CD14-positive monocyte (primary cell): ENCODE data around the gene DSCAML1. TPM values are rescaled to one million over a fixed set of nuclear protein-coding genes. Genes with fewer than 3 reads are reported as not detected.

Experiments used
- DNase-seq, 3 donors: peaks; one replicate each; pipeline ENCODE4 v3.0.0-alpha.2; 2011 to 2022
- H2AFZ ChIP-seq: 2 replicates; pipeline ENCODE4 v1.6.0; 2012; ENCODE audit warnings: mild to moderate bottlenecking, low read depth, low read length, inconsistent platforms; ENCODE audit not compliant: insufficient read depth, poor library complexity, severe bottlenecking
- H3K27ac ChIP-seq, 2 donors: 1 replicate in 1 of 2; 2 replicates in 1 of 2; pipeline ENCODE4 v1.5.1; 2012 to 2013; ENCODE audit warnings: low read length in 2 of 2, control low read depth in 1 of 2, inconsistent platforms in 1 of 2, low read depth in 1 of 2, mild to moderate bottlenecking in 1 of 2
- H3K27me3 ChIP-seq, 2 donors: one replicate each; pipeline versions ENCODE4 v1.6.0 to v1.6.1; 2011 to 2013; ENCODE audit warnings: low read length in 2 of 2; ENCODE audit not compliant: control insufficient read depth in 2 of 2, insufficient read depth in 2 of 2
- H3K36me3 ChIP-seq, 2 donors: replicated peaks in 1 of 2; 1 replicate in 1 of 2; 2 replicates in 1 of 2; pipeline versions ENCODE4 v1.5.1 to v1.6.1; 2012 to 2013; ENCODE audit warnings: low read length in 2 of 2, control low read depth in 1 of 2, inconsistent platforms in 1 of 2, mild to moderate bottlenecking in 1 of 2; ENCODE audit not compliant: insufficient read depth in 2 of 2, control insufficient read depth in 1 of 2
- H3K4me1 ChIP-seq, 2 donors: 1 replicate in 1 of 2; 2 replicates in 1 of 2; pipeline versions ENCODE4 v1.5.1 to v1.6.1; 2012 to 2013; ENCODE audit warnings: low read length in 2 of 2, control low read depth in 1 of 2, inconsistent platforms in 1 of 2, mild to moderate bottlenecking in 1 of 2, moderate library complexity in 1 of 2; ENCODE audit not compliant: insufficient read depth in 2 of 2, control insufficient read depth in 1 of 2
- H3K4me2 ChIP-seq: replicated peaks from 2 replicates; pipeline ENCODE3; 2012; ENCODE audit warnings: low read length, moderate library complexity, mild to moderate bottlenecking; ENCODE audit not compliant: poor library complexity, severe bottlenecking; ENCODE audit errors: extremely low read depth
- H3K4me3 ChIP-seq, 3 experiments: fragments of 200-600 bp in 1 of 3; sonication (generic) in 1 of 3; replicated peaks in 1 of 3; 1 replicate in 2 of 3; 2 replicates in 1 of 3; pipeline ENCODE4 v1.5.1; 2011 to 2013; ENCODE audit warnings: low read length in 3 of 3, mild to moderate bottlenecking in 3 of 3, control low read depth in 2 of 3, low read depth in 2 of 3, inconsistent platforms in 1 of 3, moderate library complexity in 1 of 3
- H3K79me2 ChIP-seq: 2 replicates; pipeline ENCODE4 v1.6.0; 2012; ENCODE audit warnings: mild to moderate bottlenecking, control low read depth, inconsistent platforms, low read length, moderate library complexity; ENCODE audit not compliant: insufficient read depth
- H3K9ac ChIP-seq: 2 replicates; pipeline ENCODE4 v1.6.0; 2017; ENCODE audit warnings: low read length, mild to moderate bottlenecking; ENCODE audit not compliant: insufficient read depth, poor library complexity, severe bottlenecking
- H3K9me3 ChIP-seq, 2 donors: replicated peaks in 1 of 2; 1 replicate in 1 of 2; 2 replicates in 1 of 2; pipeline versions ENCODE4 v1.5.1 to v1.6.1; 2012 to 2013; ENCODE audit warnings: low read length in 2 of 2, control low read depth in 1 of 2; ENCODE audit not compliant: control insufficient read depth in 1 of 2, insufficient read depth in 1 of 2
- H4K20me1 ChIP-seq: 2 replicates; pipeline ENCODE4 v1.6.0; 2012; ENCODE audit warnings: mild to moderate bottlenecking, low read length, control low read depth, moderate library complexity; ENCODE audit not compliant: insufficient read depth
- H3K27ac Mint-ChIP-seq, 7 donors: one replicate each; pipeline ENCODE4 v1.8.0; 2020; ENCODE audit warnings: mild to moderate bottlenecking in 7 of 7, mixed read lengths in 7 of 7, moderate library complexity in 6 of 7, inconsistent platforms in 2 of 7
- H3K27me3 Mint-ChIP-seq, 3 donors: one replicate each; pipeline ENCODE4 v1.8.0; 2021 to 2022; ENCODE audit warnings: low read depth in 3 of 3, mild to moderate bottlenecking in 3 of 3, mixed read lengths in 3 of 3, moderate library complexity in 3 of 3, inconsistent platforms in 1 of 3
- H3K36me3 Mint-ChIP-seq, 2 donors: one replicate each; pipeline ENCODE4 v1.8.0; 2020; ENCODE audit warnings: mixed read lengths in 2 of 2, inconsistent platforms in 1 of 2, mild to moderate bottlenecking in 1 of 2
- H3K4me1 Mint-ChIP-seq: one replicate; pipeline ENCODE4 v1.8.0; 2020; ENCODE audit warnings: mild to moderate bottlenecking, mixed read lengths
- H3K4me3 Mint-ChIP-seq, 2 donors: one replicate each; pipeline ENCODE4 v1.8.0; 2020; ENCODE audit warnings: mild to moderate bottlenecking in 2 of 2, mixed read lengths in 2 of 2, moderate library complexity in 1 of 2
- H3K9me3 Mint-ChIP-seq, 7 donors: one replicate each; pipeline ENCODE4 v1.8.0; 2020 to 2022; ENCODE audit warnings: mixed read lengths in 7 of 7, mild to moderate bottlenecking in 6 of 7, moderate library complexity in 6 of 7, inconsistent platforms in 2 of 7
- CTCF ChIP-seq: fragments of 200-600 bp; IDR thresholded peaks from one replicate; pipeline ENCODE4 v1.8.0; 2022; ENCODE audit warnings: antibody characterized with exemption, mild to moderate bottlenecking
- WGBS: methylation state at CpG from one replicate; pipeline ENCODE4 v1.1.5; 2013; ENCODE audit warnings: missing lambda C conversion rate; ENCODE audit not compliant: insufficient coverage; 5-methylcytosine and 5-hydroxymethylcytosine counted together
- intact Hi-C, 2 donors: fragments of 100-400 bp; cut with micrococcal nuclease; formaldehyde crosslinking; loops; one replicate each; pipeline versions ENCODE4 v1.15.0 to v1.15.1; 2023
- polyA plus RNA-seq, 3 donors: library from polyadenylated mRNA; depleted of rRNA in 1 of 3; unstranded in 2 of 3; stranded (reverse) in 1 of 3; fragments of 300-500 nt in 2 of 3; fragments of >200 nt in 1 of 3; fragmentation: Illumina TruSeq in 2 of 3; gene quantifications; 1 replicate in 2 of 3; 2 replicates in 1 of 3; pipeline ENCODE4 v1.2.3, GENCODE V29; 2012 to 2021

The DSCAML1 gene
- polyA plus RNA-seq, 3 donors = not detected

DNA sequence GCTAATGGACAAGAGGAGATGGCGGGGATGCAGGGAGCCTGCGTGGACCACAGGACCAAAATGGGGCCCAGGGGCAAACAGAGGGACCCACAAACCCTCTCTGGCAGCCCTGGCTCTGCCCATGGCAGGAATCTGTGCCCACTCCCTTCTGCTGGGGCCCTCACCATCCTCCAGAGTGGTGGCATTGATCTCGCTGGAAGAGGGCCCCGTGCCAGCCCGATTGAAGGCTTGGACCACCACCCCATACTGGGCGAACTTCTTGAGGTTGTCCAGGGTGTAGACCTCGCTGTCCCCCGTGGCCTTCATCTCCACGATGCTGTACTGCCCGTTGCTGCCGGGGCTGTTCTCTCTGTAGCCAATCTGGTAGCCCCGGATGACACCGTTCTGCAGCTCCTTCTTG is 332.2 kb downstream of the DSCAML1 start:
- Histone ChIP-seq H3K9me3 (no peaks in the 10 kb centered on the region), H3K27ac (no peak overlapping the region), H3K27me3 (no peaks in the 10 kb centered on the region), H3K9ac (no peak overlapping the region), H3K79me2 (no peaks in the 10 kb centered on the region), H4K20me1 (no peaks in the 10 kb centered on the region), H3K4me2 (no peak overlapping the region), H3K36me3 (no peaks in the 10 kb centered on the region), H3K4me3 (no peak overlapping the region), H3K4me1 (peaks cover 12 to 14% of the 10 kb centered on the region in 2 donors), H2AFZ (no peak overlapping the region)
- Mint-ChIP-seq H3K4me3 (no peak overlapping the region), H3K27me3 (peaks cover 5 to 11% (median 6%) of the 10 kb centered on the region in 3 donors), H3K27ac (no peak overlapping the region), H3K9me3 (no peaks in the 10 kb centered on the region), H3K4me1 (peaks cover 15% of the 10 kb centered on the region), H3K36me3 (no peaks in the 10 kb centered on the region)
- no peak for TF ChIP-seq CTCF
- no peak for DNase-seq
- intact Hi-C loops = no loop called here
- 99% methylated on average over 11 of the region's 13 CpGs for WGBS

- Histone ChIP-seq H3K4me2 (no peak overlapping the region), H3K36me3 (no peaks in the 10 kb centered on the region), H4K20me1 (no peaks in the 10 kb centered on the region), H3K4me3 (no peak overlapping the region), H3K9ac (no peak overlapping the region), H3K79me2 (no peaks in the 10 kb centered on the region), H2AFZ (no peak overlapping the region), H3K9me3 (no peaks in the 10 kb centered on the region), H3K4me1 (peaks cover 9 to 10% of the 10 kb centered on the region in 2 donors), H3K27ac (no peak overlapping the region), H3K27me3 (no peaks in the 10 kb centered on the region)
- 90% methylated on average over 6 of the region's 8 CpGs for WGBS
- TF ChIP-seq CTCF = no peak
- Mint-ChIP-seq H3K9me3 (no peaks in the 10 kb centered on the region), H3K27me3 (peaks cover 3 to 11% (median 7%) of the 10 kb centered on the region in 3 donors), H3K4me3 (no peak overlapping the region), H3K4me1 (peaks cover 10% of the 10 kb centered on the region), H3K27ac (no peak overlapping the region), H3K36me3 (no peaks in the 10 kb centered on the region)
- intact Hi-C loops = no loop called here
- no peak for DNase-seq
These were observed 334.2 kb downstream of the DSCAML1 start for GRCh38 chr11:117462864-117463247.
